Lower leg skin (tissue), 3 donors: ENCODE data around the gene MMP19.

Source experiments
- POLR2A ChIP-seq, 2 donors: fragments of 450-650 bp; IDR thresholded peaks; one replicate each; pipeline ENCODE4 v1.6.1; 2016 to 2017; ENCODE audit warnings: antibody characterized with exemption in 2 of 2, mild to moderate bottlenecking in 1 of 2, moderate library complexity in 1 of 2
- TF ChIP-seq, protein P1 (sequence below), 3 donors: fragments of 450-650 bp; IDR thresholded peaks; one replicate each; pipeline ENCODE4 v1.5.1; 2016; ENCODE audit warnings: antibody characterized with exemption in 3 of 3, mild to moderate bottlenecking in 3 of 3, moderate library complexity in 2 of 3

DNA sequence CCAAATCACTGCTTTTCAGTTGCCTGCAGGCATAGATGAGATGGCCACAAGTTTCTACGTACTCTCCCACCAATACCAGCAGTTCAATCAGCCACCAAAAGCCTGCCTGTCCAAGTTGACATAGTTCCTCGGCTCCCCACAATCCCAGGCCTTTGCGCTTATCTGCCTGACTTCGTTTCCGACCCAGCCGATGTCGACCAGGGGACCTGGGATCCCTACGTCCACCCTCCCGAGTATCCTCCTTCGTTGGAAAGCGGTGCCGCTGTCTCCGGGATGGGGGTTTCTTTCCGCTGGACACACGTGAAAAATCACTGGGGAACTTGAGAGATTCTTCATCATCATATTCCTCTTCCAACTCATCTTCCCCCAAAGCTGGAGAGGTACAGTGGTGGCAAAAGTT, 14.9 kb downstream of the MMP19 start:
- TF ChIP-seq POLR2A (IDR thresholded peaks at IDR 0.05), result no peak
- TF ChIP-seq, protein P1, sequence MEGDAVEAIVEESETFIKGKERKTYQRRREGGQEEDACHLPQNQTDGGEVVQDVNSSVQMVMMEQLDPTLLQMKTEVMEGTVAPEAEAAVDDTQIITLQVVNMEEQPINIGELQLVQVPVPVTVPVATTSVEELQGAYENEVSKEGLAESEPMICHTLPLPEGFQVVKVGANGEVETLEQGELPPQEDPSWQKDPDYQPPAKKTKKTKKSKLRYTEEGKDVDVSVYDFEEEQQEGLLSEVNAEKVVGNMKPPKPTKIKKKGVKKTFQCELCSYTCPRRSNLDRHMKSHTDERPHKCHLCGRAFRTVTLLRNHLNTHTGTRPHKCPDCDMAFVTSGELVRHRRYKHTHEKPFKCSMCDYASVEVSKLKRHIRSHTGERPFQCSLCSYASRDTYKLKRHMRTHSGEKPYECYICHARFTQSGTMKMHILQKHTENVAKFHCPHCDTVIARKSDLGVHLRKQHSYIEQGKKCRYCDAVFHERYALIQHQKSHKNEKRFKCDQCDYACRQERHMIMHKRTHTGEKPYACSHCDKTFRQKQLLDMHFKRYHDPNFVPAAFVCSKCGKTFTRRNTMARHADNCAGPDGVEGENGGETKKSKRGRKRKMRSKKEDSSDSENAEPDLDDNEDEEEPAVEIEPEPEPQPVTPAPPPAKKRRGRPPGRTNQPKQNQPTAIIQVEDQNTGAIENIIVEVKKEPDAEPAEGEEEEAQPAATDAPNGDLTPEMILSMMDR (IDR thresholded peaks at IDR 0.05), result no peak
